NB4 (cell line): Measurements from ENCODE around the gene LDLRAD3.

Experiments
- DNase-seq: peaks from one replicate; pipeline ENCODE4 v3.0.0; 2010; ENCODE audit warnings: low read depth
- H3K4me3 ChIP-seq: one replicate; pipeline ENCODE4 v1.5.1; 2011; ENCODE audit warnings: mild to moderate bottlenecking, low read depth, low read length, moderate library complexity
- CTCF ChIP-seq: IDR thresholded peaks from one replicate; pipeline ENCODE4 v1.5.1; 2012; ENCODE audit warnings: low read depth, low read length
- MAX ChIP-seq: IDR thresholded peaks from 2 replicates; pipeline ENCODE4 v1.6.1; 2011; ENCODE audit warnings: low read depth, low read length
- MYC ChIP-seq: IDR thresholded peaks from 2 replicates; pipeline ENCODE4 v1.6.1; 2011; ENCODE audit warnings: low read depth, low read length
- POLR2A ChIP-seq: IDR thresholded peaks from 2 replicates; pipeline ENCODE4 v1.6.1; 2011; ENCODE audit warnings: mild to moderate bottlenecking; ENCODE audit not compliant: insufficient read length; ENCODE audit errors: extremely low read depth

The LDLRAD3 gene

GRCh38 chr11:35912883-35913624 is 30.8 kb upstream of the LDLRAD3 start:
- H3K4me3 ChIP-seq, result no peak overlapping the region
- TF ChIP-seq POLR2A, result no peak
- TF ChIP-seq CTCF, result no peak
- TF ChIP-seq MYC, result no peak
- TF ChIP-seq MAX, result no peak
- DNase-seq, result no peak

- DNase-seq, result no peak
- TF ChIP-seq MAX, result no peak
- no peak for TF ChIP-seq MYC
- TF ChIP-seq CTCF, result no peak
- TF ChIP-seq POLR2A, result no peak
- H3K4me3 ChIP-seq, result no peak overlapping the region
Observed at GRCh38 chr11:35914816-35915215, 29.0 kb upstream of the LDLRAD3 start.

- H3K4me3 ChIP-seq, result no peak overlapping the region
- TF ChIP-seq POLR2A (no peak), MAX (no peak), MYC (no peak), CTCF (no peak)
- DNase-seq, result no peak
Observed at GRCh38 chr11:35916270-35916669, 27.6 kb upstream of the LDLRAD3 start.

GRCh38 chr11:35917676-35918075 is 26.2 kb upstream of the LDLRAD3 start:
- DNase-seq, result no peak

GRCh38 chr11:35918716-35919115 is 25.1 kb upstream of the LDLRAD3 start:
- TF ChIP-seq MAX, result no peak
- no peak for TF ChIP-seq POLR2A
- no peak for TF ChIP-seq CTCF
- no peak for TF ChIP-seq MYC
- no peak for DNase-seq
- no peak overlapping the region for H3K4me3 ChIP-seq

More at GRCh38 chr11:35917676-35918075, 26.2 kb upstream of the LDLRAD3 start:
- no peak overlapping the region for H3K4me3 ChIP-seq
- no peak for TF ChIP-seq CTCF
- no peak for TF ChIP-seq MAX
- no peak for TF ChIP-seq MYC
- TF ChIP-seq POLR2A, result no peak
